B cell (primary cell): ENCODE data around the gene SOSTDC1. TPM values are rescaled to one million over a fixed set of nuclear protein-coding genes. Genes with fewer than 3 reads are reported as not detected.

ENCODE experiments used
- ATAC-seq: fragments of 200-7000 bp; cut with Tn5 transposase; one replicate; pipeline ENCODE4 v1.10.0; 2021; ENCODE audit warnings: low read depth, mild to moderate bottlenecking, moderate number of reproducible peaks, moderate library complexity
- CTCF ChIA-PET: fragments of 350-600 bp; sonication (Branson Sonifier 250); formaldehyde crosslinking; loops from one replicate; lab custom pipeline; 2021; ENCODE audit warnings: antibody characterized with exemption, inconsistent platforms; lab: Charles Lee
- POLR2A ChIA-PET: fragments of 350-600 bp; sonication (Branson Sonifier 250); formaldehyde crosslinking; loops from one replicate; lab custom pipeline; 2021; ENCODE audit warnings: antibody characterized with exemption; lab: Charles Lee
- DNase-seq: peaks from one replicate; pipeline ENCODE4 v3.0.0; 2013
- H2AFZ ChIP-seq: 2 replicates; pipeline ENCODE4 v1.6.1; 2012; ENCODE audit warnings: mild to moderate bottlenecking, low read depth, low read length; ENCODE audit not compliant: insufficient read depth, poor library complexity, severe bottlenecking
- H3K27ac ChIP-seq, 2 donors: 1 replicate in 1 of 2; 2 replicates in 1 of 2; pipeline ENCODE4 v1.5.1; 2012 to 2013; ENCODE audit warnings: low read length in 2 of 2, mild to moderate bottlenecking in 2 of 2, moderate library complexity in 1 of 2
- H3K27me3 ChIP-seq, 4 experiments: fragments of 200-600 bp in 1 of 4; sonication (generic) in 1 of 4; replicated peaks in 1 of 4; 1 replicate in 2 of 4; 2 replicates in 2 of 4; pipeline versions ENCODE4 v1.6.1 to v1.7.0; 2013 to 2016; ENCODE audit warnings: low read length in 3 of 4, mild to moderate bottlenecking in 2 of 4, mixed read lengths in 1 of 4, moderate library complexity in 1 of 4; ENCODE audit not compliant: insufficient read depth in 4 of 4, control insufficient read depth in 3 of 4; ENCODE audit errors: control extremely low read depth in 1 of 4
- H3K36me3 ChIP-seq, 2 experiments: replicated peaks in 1 of 2; 1 replicate in 1 of 2; 2 replicates in 1 of 2; pipeline versions ENCODE4 v1.6.1 to v1.7.1; 2013; ENCODE audit warnings: low read length in 1 of 2; ENCODE audit not compliant: insufficient read depth in 2 of 2, control insufficient read depth in 1 of 2; ENCODE audit errors: control extremely low read depth in 1 of 2, extremely low read depth in 1 of 2
- H3K4me1 ChIP-seq, 2 donors: fragments of 200-600 bp in 1 of 2; sonication (generic) in 1 of 2; 1 replicate in 1 of 2; 2 replicates in 1 of 2; pipeline versions ENCODE4 v1.5.1 to v1.6.1; 2013 to 2017; ENCODE audit warnings: low read length in 2 of 2; ENCODE audit not compliant: control insufficient read depth in 2 of 2, insufficient read depth in 2 of 2
- H3K4me2 ChIP-seq: replicated peaks from 2 replicates; pipeline ENCODE3; 2012; ENCODE audit warnings: mild to moderate bottlenecking, low read depth, low read length; ENCODE audit not compliant: poor library complexity, severe bottlenecking
- H3K4me3 ChIP-seq, 5 experiments: fragments of 200-600 bp in 1 of 5; sonication (generic) in 1 of 5; 1 replicate in 3 of 5; 2 replicates in 2 of 5; pipeline versions ENCODE4 v1.5.1 to v1.7.0; 2011 to 2016; ENCODE audit warnings: low read length in 4 of 5, mild to moderate bottlenecking in 4 of 5, low read depth in 2 of 5, control low read depth in 1 of 5, moderate library complexity in 1 of 5; ENCODE audit not compliant: insufficient read depth in 1 of 5; ENCODE audit errors: control extremely low read depth in 1 of 5, extremely low read depth in 1 of 5
- H3K79me2 ChIP-seq: fragments of 200-600 bp; sonication (generic); one replicate; pipeline ENCODE4 v1.6.0; 2016; ENCODE audit warnings: low read length; ENCODE audit not compliant: control insufficient read depth, insufficient read depth
- H3K9ac ChIP-seq: fragments of 200-600 bp; sonication (generic); 2 replicates; pipeline ENCODE4 v1.6.1; 2017; ENCODE audit warnings: mild to moderate bottlenecking, low read length, moderate library complexity
- H3K9me3 ChIP-seq, 3 donors: one replicate each; pipeline versions ENCODE4 v1.6.1 to v1.7.1; 2013; ENCODE audit warnings: low read length in 2 of 3; ENCODE audit not compliant: control insufficient read depth in 2 of 3, insufficient read depth in 1 of 3; ENCODE audit errors: control extremely low read depth in 1 of 3
- H4K20me1 ChIP-seq: 2 replicates; pipeline ENCODE4 v1.6.0; 2012; ENCODE audit warnings: mild to moderate bottlenecking, low read length; ENCODE audit not compliant: insufficient read depth, control insufficient read depth, poor library complexity, severe bottlenecking
- H3K27ac Mint-ChIP-seq: one replicate; pipeline ENCODE4 v1.8.0; 2021; ENCODE audit warnings: mixed read lengths
- H3K27me3 Mint-ChIP-seq: one replicate; pipeline ENCODE4 v1.8.0; 2021; ENCODE audit warnings: mixed read lengths
- H3K4me1 Mint-ChIP-seq: one replicate; pipeline ENCODE4 v1.8.0; 2021; ENCODE audit warnings: mixed read lengths
- H3K4me3 Mint-ChIP-seq: one replicate; pipeline ENCODE4 v1.8.0; 2021; ENCODE audit warnings: mixed read lengths
- H3K9me3 Mint-ChIP-seq: one replicate; pipeline ENCODE4 v1.8.0; 2022; ENCODE audit warnings: mixed read lengths; ENCODE audit not compliant: insufficient read depth
- CTCF ChIP-seq: fragments of 200-600 bp; IDR thresholded peaks from one replicate; pipeline ENCODE4 v1.8.0; 2022; ENCODE audit warnings: antibody characterized with exemption, mild to moderate bottlenecking
- EZH2 ChIP-seq: IDR thresholded peaks from 2 replicates; pipeline ENCODE4 v1.6.1; 2012; ENCODE audit warnings: borderline replicate concordance, low read depth, mild to moderate bottlenecking, moderate library complexity, low read length; ENCODE audit not compliant: insufficient read depth, poor library complexity, severe bottlenecking
- WGBS: methylation state at CpG from one replicate; pipeline ENCODE4 v1.1.5; 2013; ENCODE audit warnings: missing lambda C conversion rate; ENCODE audit not compliant: insufficient coverage; 5-methylcytosine and 5-hydroxymethylcytosine counted together
- intact Hi-C: fragments of 100-400 bp; cut with micrococcal nuclease; formaldehyde crosslinking; loops from one replicate; pipeline ENCODE4 v1.10.0; 2022
- polyA plus RNA-seq: library from polyadenylated mRNA; depleted of rRNA; stranded (reverse); fragments of >200 nt; gene quantifications from 2 replicates; pipeline ENCODE4 v1.2.3, GENCODE V29; 2012
- total RNA-seq, 2 donors: library from RNA; stranded (reverse); fragments of 120-200 nt in 1 of 2; gene quantifications; 1 replicate in 1 of 2; 2 replicates in 1 of 2; pipeline versions ENCODE4 v1.2.3 to v1.2.4, GENCODE V29; 2013 to 2022

Gene SOSTDC1
- total and polyA plus RNA-seq, 2 donors (not counting 1 experiment from before 2014, with no cell fraction given): not detected

- Mint-ChIP-seq H3K27me3 (no peaks in the 10 kb centered on the region), H3K27ac (no peak overlapping the region), H3K4me1 (peaks cover 24% of the 10 kb centered on the region), H3K4me3 (no peak overlapping the region), H3K9me3 (no peaks in the 10 kb centered on the region)
- Histone ChIP-seq H3K36me3 (no peaks in the 10 kb centered on the region), H3K4me2 (no peak overlapping the region), H3K9me3 (no peaks in the 10 kb centered on the region), H4K20me1 (no peaks in the 10 kb centered on the region), H2AFZ (no peak overlapping the region), H3K9ac (no peak overlapping the region), H3K4me3 (no peak overlapping the region), H3K4me1 (peaks cover 10 to 14% of the 10 kb centered on the region in 2 donors), H3K27me3 (no peaks in the 10 kb centered on the region), H3K27ac (no peak overlapping the region), H3K79me2 (no peaks in the 10 kb centered on the region)
- no CpG with 5 or more reads among the region's 1 CpG for WGBS
- intact Hi-C loops: no loop called here
- POLR2A ChIA-PET: no interaction called here
- TF ChIP-seq CTCF (no peak), EZH2 (no peak)
- DNase-seq (no peak), ATAC-seq (no peak)
- CTCF ChIA-PET: no interaction called here
Measured at GRCh38 chr7:16417906-16418305, 47.6 kb downstream of the SOSTDC1 start.

- TF ChIP-seq EZH2 (no peak), CTCF (no peak)
- H3K9me3 Mint-ChIP-seq: no peaks in the 10 kb centered on the region
- POLR2A ChIA-PET: no interaction called here
- DNase-seq (peak; percentile 9), ATAC-seq (no peak)
- 77% methylated on average over 3 of the region's 7 CpGs for WGBS
- Histone ChIP-seq H3K79me2 (no peaks in the 10 kb centered on the region), H3K4me2 (no peak overlapping the region), H3K4me1 (peaks cover 8 to 10% of the 10 kb centered on the region in 2 donors), H3K4me3 (no peak overlapping the region), H3K27me3 (no peaks in the 10 kb centered on the region), H3K27ac (no peak overlapping the region), H4K20me1 (no peaks in the 10 kb centered on the region), H3K36me3 (no peaks in the 10 kb centered on the region), H3K9ac (no peak overlapping the region), H2AFZ (no peak overlapping the region), H3K9me3 (no peaks in the 10 kb centered on the region)
- no peaks in the 10 kb centered on the region for H3K27me3 Mint-ChIP-seq
- H3K4me1 Mint-ChIP-seq: peaks cover 19% of the 10 kb centered on the region
- CTCF ChIA-PET: no interaction called here
- H3K27ac Mint-ChIP-seq: no peak overlapping the region
- no peak overlapping the region for H3K4me3 Mint-ChIP-seq
- intact Hi-C loops: no loop called here
Measured at GRCh38 chr7:16416289-16417282, 49.0 kb downstream of the SOSTDC1 start.
